Right atrium auricular region (tissue), 2 donors: ENCODE results near the gene KLF13. TPM values are rescaled to one million over a fixed set of nuclear protein-coding genes. Genes with fewer than 3 reads are reported as not detected.
"Not testable (repeated sequence)": the region's sequence is repeated elsewhere in the genome, so short reads cannot be mapped to it uniquely, and the experiment has no call there.

Experiments
- DNase-seq: peaks from one replicate; pipeline ENCODE4 v3.0.0-alpha.2; 2019; ENCODE audit warnings: low spot score
- H3K27ac ChIP-seq, 2 donors: fragments of 200-600 bp; sonication (generic); 1 replicate in 1 of 2; 2 replicates in 1 of 2; pipeline ENCODE4 v1.5.1; 2016 to 2019
- H3K27me3 ChIP-seq, 2 donors: fragments of 200-600 bp; sonication (generic); one replicate each; pipeline versions ENCODE4 v1.5.1 to v1.6.0; 2017 to 2019
- H3K36me3 ChIP-seq: fragments of 200-600 bp; sonication (generic); one replicate; pipeline ENCODE4 v1.5.1; 2016
- H3K4me1 ChIP-seq, 2 donors: fragments of 200-600 bp; sonication (generic); one replicate each; pipeline versions ENCODE4 v1.5.1 to v1.6.0; 2017 to 2019
- H3K4me3 ChIP-seq, 2 donors: fragments of 200-600 bp; sonication (generic); 1 replicate in 1 of 2; 2 replicates in 1 of 2; pipeline ENCODE4 v1.5.1; 2017 to 2019; ENCODE audit warnings: mild to moderate bottlenecking in 1 of 2, moderate library complexity in 1 of 2
- H3K9me3 ChIP-seq, 2 donors: fragments of 200-600 bp; sonication (generic); one replicate each; pipeline ENCODE4 v1.5.1; 2019
- CTCF ChIP-seq, 2 donors: fragments of 200-600 bp; sonication (generic); IDR thresholded peaks; one replicate each; pipeline ENCODE4 v1.5.1; 2019; ENCODE audit warnings: antibody characterized with exemption in 2 of 2
- total RNA-seq, 2 donors: library from RNA; depleted of rRNA; stranded (reverse); fragments of >200 nt; gene quantifications; one replicate each; pipeline ENCODE4 v1.1.0, GENCODE V29; 2016

Gene KLF13
- total RNA-seq, 2 donors from 2014 or later, result 52.8 to 54.6 TPM

DNA sequence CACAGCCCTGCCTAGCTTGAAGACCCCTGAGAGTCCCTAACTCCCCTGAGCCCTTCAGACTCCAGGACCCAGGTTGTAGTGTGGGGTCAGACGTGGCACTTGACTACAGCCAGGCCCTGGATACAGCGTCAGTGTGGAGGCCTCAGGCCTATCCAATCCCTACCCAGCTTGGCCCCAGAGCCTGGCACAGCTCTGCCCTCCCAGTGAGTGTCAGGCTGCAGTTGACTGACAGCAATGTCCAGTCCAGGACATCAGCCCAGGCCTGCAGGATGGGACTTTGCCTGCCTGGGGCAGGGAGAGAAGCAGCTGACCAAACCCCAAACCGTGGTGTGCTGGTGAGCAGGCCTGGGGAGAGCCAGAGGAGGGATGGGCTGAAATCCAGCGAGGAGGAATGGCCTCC, 27.3 kb downstream of the KLF13 start:
- H3K9me3 ChIP-seq, result no peaks in the 10 kb centered on the region
- no peak for DNase-seq
- no peaks in the 10 kb centered on the region for H3K36me3 ChIP-seq
- H3K27me3 ChIP-seq, result no peaks in the 10 kb centered on the region
- peaks cover 0 to 100% of the 10 kb centered on the region in 2 donors for H3K4me1 ChIP-seq
- peak overlapping the region in 1 of 2 donors; percentile 18 for H3K4me3 ChIP-seq
- peak overlapping the region; percentile 90 to 96 for H3K27ac ChIP-seq
- no peak for TF ChIP-seq CTCF (IDR thresholded peaks at IDR 0.05)

DNA sequence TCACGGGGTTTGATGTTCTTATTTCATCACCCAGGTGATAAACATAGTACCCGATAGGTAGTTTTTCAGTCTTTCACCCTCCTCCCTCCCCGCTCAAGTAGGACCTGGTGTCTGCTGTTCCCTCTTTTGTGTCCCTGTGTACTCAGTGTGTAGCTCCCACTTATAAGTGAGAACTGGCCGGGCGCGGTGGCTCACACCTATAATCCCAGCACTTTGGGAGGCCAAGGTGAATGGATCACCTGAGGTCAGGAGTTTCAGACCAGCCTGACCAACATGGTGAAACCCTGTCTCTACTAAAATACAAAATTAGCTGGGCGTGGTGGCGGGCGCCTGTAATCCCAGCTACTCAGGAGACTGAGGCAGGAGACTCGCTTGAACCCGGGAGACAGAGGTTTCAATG, 29.5 kb downstream of the KLF13 start:
- not testable (repeated sequence) for H3K9me3 ChIP-seq, H3K27me3 ChIP-seq, H3K4me3 ChIP-seq, DNase-seq, H3K36me3 ChIP-seq
- Histone ChIP-seq H3K4me1 (peaks cover 0 to 100% of the 10 kb centered on the region in 2 donors), H3K27ac (peak overlapping the region; percentile 90 to 96)

- no peak for TF ChIP-seq CTCF (IDR thresholded peaks at IDR 0.05)
- Histone ChIP-seq H3K36me3 (no peaks in the 10 kb centered on the region), H3K27me3 (no peaks in the 10 kb centered on the region), H3K9me3 (no peaks in the 10 kb centered on the region), H3K4me3 (no peak overlapping the region), H3K4me1 (peaks cover 0 to 100% of the 10 kb centered on the region in 2 donors), H3K27ac (peak overlapping the region; percentile 90 to 96)
- no peak for DNase-seq
Measured at GRCh38 chr15:31357148-31357547, 30.5 kb downstream of the KLF13 start.

- Histone ChIP-seq H3K27ac (peak overlapping the region; percentile 90 to 96), H3K4me1 (peaks cover 0 to 100% of the 10 kb centered on the region in 2 donors), H3K4me3 (no peak overlapping the region), H3K9me3 (no peaks in the 10 kb centered on the region), H3K27me3 (no peaks in the 10 kb centered on the region), H3K36me3 (no peaks in the 10 kb centered on the region)
- no peak for TF ChIP-seq CTCF (IDR thresholded peaks at IDR 0.05)
- DNase-seq, result no peak
Measured at GRCh38 chr15:31358163-31358562, 31.5 kb downstream of the KLF13 start.

DNA sequence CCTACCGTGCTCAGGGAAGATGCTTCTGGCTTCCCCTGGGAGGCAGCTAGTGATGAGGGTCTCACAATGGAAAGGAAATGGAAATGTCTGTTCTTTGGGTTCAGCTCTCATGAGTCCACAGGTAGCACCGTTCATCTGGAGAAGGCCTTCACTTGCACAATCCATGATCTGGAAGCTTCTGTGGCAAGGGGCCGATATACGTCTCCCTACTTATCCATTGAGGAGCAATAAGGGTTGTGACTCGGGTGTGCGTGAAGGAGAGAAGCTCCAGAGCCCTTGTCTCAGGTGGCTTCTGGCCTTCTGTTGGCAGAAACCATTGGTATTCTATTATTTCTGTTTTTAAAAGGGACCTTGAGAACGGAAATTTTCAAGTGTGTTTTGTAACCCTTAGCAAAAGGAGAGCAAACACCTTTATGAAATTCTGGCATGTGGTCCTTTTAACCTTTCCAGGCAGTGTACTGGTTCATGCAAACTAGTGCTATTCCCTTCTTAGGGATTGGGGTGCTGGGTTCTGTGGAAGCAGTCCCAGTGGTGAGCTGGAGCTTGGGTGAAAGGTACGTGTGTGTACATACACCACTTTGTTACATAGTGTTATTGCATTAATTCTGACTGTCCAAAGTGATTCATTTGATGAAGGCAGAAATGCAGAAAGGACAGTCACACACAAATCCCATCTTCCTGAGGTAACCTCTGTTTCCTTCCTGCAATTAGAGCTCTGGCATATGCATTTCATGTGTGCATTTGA, 32.5 kb downstream of the KLF13 start:
- TF ChIP-seq CTCF (IDR thresholded peaks at IDR 0.05), result no peak
- no peak for DNase-seq
- Histone ChIP-seq H3K4me1 (peaks cover 0 to 100% of the 10 kb centered on the region in 2 donors), H3K27me3 (no peaks in the 10 kb centered on the region), H3K9me3 (no peaks in the 10 kb centered on the region), H3K36me3 (no peaks in the 10 kb centered on the region), H3K4me3 (no peak overlapping the region), H3K27ac (peak overlapping the region; percentile 90 to 96)

DNA sequence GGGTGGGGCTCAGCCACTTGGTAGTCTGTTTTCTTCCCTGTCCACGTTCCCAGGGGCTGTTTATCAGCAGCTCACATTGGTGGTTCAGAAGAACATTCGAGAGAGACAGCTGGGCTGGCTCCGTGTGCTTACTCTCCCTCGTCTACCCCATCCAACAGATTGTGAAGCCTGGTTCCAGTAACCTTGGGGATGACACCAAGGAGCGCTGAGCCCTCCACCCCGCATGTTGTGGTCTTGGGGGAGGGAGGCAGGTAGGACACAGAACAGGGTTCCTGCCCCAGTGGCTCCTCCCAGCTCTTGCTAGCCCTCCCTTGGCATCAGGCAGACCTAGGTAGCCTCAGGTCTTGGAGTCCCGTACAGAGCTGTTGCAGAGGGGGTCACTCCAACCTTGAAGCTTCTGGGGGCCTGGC, 33.1 kb downstream of the KLF13 start:
- H3K4me1 ChIP-seq, result peaks cover 0 to 100% of the 10 kb centered on the region in 2 donors
- no peak overlapping the region for H3K4me3 ChIP-seq
- no peaks in the 10 kb centered on the region for H3K9me3 ChIP-seq
- peak overlapping the region; percentile 90 to 96 for H3K27ac ChIP-seq
- no peaks in the 10 kb centered on the region for H3K27me3 ChIP-seq
- no peak for DNase-seq
- TF ChIP-seq CTCF (IDR thresholded peaks at IDR 0.05), result no peak
- no peaks in the 10 kb centered on the region for H3K36me3 ChIP-seq
